GM19099 (cell line): ENCODE measurements around the gene COL26A1.

ENCODE experiments used
- POLR2A ChIP-seq: IDR thresholded peaks from 3 replicates; pipeline ENCODE4 v1.6.1; 2011; ENCODE audit warnings: low read depth; ENCODE audit not compliant: insufficient read length; ENCODE audit errors: extremely low read depth

Gene COL26A1

DNA sequence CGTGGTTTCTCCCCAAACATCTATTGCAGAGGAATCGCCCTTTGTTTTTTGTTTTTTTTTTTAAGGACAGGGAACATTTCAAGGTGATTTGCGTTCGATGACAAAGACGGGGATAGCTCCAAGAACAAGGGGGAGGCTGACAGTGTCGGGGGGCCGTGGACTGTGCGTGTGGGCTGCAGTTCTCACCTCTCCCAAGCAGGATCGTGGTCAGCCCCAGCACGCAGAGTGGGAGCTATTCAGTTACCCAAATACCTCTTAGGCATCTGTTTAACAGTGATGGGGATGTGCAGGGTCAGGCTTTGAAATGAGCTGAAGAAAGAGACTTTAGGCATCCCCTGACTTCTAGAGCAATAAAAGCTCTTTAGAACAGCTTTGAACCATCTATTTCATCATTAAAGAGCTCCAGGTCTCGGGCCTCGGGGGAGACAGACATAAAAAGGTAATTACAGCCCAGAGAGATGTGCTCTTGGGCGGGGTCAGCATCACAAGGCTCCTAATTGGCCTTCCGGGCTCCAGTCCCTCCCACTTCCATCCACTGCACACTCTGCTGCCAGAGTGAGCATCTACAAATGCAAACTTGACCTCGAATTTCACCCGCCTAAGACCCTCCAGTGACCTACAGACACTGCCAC lies 169.2 kb downstream of the COL26A1 start:
- TF ChIP-seq POLR2A, result no peak

DNA sequence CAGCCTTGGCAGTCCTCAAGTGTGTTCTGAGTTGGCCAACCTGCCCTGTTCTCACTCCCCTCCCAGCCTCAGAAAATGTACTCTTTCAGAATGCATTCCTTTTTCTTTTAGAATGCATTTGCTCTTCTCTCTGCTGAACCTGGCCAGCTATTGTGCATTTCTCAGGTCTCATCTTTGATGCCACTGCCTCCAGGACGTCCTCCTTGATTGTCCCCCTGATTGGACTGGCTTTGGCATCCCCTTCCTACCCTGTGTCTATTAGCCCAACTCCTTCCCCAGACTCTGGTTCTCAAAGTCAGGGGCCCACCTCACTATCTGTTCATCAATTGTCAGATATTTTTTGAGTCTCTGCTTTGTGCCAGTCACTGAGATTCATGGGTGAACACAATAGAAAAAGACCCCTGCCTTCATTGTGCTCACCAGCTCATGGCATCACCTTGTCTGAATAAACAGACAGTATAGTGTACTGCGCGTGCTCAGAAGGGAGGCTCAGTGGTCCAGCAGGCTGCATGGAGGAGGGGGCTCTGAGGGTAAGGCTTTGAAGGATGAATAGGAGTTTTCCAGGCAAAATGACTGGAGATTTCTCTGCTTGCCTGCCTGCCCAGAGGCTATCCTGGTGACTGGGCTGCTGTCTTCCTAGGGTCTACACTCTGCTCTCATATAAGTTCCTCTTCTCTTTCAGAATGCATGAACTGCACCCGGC lies 169.9 kb downstream of the COL26A1 start:
- TF ChIP-seq POLR2A, result no peak

DNA sequence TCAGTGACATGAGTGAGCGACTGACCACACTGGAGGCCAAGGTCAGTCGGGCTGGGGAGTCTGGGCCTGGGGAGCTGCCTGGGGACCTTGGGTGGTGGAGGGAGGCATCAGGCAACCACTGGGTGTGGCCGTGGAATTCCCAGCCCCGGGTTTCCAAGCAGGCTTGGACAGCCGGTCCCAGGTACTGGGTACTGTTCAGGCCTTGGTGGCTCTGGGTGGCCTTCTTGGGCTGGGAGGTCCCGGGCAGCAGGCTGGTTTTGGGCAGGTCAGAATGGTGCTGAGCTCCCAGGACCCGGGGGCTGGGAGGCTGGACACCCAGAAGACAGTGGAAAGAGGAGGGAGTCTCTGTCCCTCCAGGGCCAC lies 170.4 kb downstream of the COL26A1 start:
- no peak for TF ChIP-seq POLR2A

DNA sequence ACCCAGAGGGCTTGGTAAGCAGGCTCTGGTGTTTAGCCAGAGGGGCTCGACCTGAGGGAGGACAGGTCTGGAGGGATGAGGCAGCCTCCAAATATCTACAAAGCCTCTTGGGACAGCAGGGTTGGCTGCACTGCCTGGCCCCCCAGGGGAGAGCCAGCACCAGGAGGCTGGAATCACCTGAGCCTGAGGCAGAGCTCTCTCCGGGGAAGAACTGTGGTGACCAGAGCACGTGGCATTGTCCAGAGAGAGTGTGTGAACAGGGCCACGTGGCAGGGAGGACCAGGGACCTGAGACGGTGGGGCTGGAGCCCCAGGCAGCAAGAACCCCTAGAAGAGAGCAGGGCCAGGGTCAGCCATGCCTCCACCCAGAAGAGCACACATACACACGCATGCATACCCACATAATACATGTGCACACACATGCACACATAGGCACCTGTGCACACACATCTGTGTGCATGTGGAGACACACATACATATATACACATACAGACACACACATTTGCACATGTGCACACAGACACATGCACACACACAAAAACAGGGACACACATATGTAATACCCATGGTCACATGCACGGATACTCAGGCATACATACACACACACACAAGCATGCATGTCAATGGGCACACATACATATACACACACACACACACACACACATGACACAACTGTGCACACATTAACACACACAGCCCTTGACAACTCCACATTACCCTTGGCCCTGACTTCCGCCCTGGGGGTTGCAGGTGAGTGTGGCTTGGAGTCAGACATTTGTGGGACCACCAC lies 171.5 kb downstream of the COL26A1 start:
- TF ChIP-seq POLR2A, result no peak

DNA sequence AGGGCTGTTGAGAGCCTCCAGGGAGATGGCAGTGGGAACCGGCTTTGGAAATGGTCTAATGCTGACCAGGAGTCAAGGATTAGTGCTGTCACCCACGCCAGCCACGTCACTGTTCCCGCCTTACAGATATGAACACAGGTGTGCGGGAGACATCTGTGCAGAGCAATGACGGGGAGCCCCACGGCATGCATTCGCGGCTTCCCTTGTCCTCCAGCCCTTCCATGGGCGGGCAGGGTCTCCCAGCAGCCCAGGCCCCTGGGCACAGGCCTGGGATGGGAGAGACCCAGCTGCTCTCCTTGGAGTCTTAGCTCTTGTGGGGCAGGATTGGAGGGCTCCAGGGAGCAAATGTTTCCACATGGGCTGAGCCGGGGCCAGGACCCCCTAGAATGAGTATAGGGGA lies 172.2 kb downstream of the COL26A1 start:
- TF ChIP-seq POLR2A, result no peak

DNA sequence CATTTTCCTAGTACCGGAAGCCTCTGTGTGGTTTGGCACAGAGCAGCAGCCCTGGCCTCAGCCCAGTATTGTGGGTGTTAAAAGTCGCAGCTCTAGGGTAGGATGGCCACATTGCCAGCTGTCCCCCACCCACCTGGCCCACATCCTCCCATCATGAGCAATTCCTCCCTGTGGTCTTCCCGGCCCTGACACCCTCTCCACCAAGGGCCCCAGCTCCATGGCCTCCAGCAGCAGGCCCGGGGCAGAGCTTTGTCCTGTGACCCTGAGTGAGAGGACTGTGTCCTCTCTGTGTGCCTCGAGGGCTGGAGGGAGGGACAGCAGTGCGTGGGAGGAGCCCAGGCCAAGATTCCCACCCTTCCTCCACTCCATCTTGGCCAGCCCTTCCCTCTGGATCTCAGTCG lies 172.7 kb downstream of the COL26A1 start:
- no peak for TF ChIP-seq POLR2A

DNA sequence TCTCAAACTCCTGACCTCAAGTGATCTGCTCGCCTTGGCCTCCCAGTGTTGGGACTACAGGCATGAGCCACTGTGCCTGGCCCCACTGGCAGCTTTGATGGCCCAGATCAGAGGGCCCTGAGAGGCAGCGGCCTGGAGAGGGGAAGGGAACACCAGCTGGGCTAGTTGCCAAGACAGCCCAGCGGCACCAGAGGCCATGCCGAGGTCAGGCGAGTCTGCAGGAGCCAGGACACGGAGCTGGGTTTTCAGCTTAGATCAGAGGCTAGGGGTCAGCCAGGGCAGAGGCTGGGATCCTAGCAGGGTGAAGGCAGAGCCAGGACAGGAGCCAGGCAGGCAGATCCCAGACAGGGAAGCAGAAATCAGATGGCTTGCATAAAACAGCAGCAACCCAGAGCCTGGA lies 173.6 kb downstream of the COL26A1 start:
- TF ChIP-seq POLR2A, result no peak

DNA sequence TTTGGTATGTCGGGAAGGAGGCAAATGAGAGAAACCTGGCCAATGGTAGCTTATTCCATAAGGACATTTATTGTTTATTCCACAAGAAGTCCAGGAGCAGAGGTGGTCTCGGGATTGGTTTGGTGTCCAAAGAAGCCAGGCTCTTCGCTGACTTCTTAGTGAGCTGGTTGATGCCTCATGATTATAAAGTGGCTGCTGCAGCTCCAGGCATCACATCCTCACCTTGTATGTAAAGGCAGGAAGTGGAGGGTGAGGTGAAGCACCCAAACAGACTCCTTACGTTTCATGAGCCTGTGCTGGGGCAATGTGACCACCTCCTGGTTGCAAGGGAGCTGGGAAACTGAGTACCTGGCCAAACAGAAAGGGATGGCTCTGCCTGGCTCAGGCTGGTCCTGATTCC lies 174.0 kb downstream of the COL26A1 start:
- no peak for TF ChIP-seq POLR2A

DNA sequence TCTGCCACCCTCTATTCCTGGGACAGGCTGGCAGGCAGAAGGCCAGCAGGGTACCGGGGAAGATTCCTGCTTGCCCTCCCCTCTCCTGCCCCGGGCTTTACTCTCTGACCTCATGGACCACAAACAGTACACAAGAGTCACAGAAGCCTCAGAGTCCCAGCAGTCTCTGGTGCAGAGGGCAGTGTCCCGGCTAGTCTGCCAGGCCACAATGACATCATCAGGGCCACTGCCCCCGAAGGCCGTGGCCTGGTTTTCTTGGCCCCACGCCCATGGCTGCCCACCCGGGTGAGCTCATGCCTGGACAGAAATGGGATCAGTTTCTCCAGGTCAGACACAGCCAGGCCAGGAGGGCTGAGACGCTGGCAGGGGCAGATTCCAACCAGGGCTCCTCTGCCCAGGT lies 174.5 kb downstream of the COL26A1 start:
- TF ChIP-seq POLR2A, result no peak

DNA sequence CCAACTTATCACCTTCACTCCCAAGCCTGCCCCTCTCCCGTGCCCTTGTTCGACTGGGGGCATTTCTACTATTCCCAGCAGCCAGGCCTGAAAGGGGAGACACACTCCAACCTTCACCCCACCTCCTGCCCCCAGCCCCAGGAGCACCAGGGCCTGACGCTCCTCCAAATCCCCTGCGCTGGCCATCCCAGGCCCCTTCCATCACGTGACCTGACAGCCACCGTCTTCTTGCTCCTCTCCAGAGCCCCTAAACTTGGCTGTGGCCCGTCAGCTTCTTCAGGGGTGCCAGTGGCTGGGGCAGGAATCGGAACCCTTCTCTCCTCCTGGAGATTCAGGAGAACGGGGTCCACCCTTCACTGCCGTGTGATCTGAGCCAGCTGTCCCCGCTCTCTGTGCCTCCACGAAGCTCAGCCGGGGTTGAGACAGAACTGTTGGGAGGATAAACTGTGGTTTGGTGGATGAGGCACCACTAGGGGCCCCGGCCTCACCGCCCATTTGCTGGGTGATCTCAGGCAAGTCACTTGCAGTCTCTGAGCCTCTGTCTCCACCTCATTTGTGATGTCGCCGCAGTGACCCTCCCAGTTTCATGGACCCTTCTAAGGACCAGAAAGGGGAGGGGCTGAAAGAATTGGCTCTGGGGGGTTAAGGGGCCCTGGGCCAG lies 175.4 kb downstream of the COL26A1 start:
- no peak for TF ChIP-seq POLR2A

DNA sequence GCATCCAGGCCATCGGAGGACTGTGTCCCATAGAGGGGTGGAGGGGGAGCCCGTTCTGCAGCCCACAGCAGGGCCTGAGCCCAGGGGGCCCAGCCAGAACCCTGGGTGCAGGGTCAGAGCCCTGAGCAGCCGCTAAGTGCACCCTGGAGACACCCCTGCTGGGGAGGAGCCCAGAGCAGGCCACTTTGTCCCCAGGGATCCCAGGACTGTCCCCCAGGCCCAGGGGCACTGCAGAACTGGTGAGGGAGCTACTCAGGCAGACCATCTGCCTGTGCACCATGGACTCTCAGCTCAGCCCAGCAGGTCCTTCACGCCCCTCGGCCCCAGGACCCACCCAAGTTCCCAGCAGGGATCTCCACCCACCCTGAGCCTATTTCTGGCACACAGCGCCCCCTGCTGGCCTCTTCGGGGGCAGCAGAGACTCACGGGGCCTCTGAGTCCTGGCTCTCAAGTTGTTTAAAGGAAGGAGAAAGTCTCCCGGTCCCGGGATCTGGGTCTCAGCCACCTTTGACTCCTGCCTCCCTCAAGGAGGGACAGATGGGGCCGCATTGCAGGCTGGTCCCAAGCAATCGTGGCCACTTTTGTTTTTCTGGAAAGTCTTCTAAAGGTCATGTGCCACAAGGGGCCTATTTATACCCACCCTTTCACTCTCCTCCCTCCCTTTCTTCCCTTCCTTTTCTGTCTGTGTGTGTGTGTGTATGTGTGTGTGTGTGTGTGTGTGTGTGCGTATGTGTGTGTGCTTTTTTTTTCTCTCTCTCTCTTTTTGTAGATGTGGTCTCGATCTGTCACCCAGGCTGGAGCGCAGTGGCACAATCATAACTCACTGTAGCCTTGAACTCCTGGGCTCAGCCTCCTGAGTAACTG lies 176.2 kb downstream of the COL26A1 start:
- TF ChIP-seq POLR2A, result no peak

DNA sequence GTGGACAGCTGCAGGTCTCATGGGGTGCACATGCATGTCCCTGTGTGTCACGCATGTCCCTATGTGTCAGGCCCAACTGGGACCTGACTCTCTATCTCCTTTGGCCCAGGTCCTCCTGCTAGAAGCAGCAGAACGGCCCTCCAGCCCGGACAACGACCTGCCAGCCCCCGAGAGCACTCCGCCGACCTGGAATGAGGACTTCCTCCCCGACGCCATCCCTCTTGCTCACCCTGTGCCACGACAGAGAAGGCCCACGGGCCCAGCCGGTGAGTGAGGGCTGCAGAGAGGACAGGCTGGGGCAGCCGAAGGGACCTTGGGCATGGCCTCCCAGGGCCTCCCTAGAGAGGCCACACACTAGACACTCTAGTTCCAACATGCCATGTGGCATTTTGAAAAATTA lies 177.1 kb downstream of the COL26A1 start:
- no peak for TF ChIP-seq POLR2A

DNA sequence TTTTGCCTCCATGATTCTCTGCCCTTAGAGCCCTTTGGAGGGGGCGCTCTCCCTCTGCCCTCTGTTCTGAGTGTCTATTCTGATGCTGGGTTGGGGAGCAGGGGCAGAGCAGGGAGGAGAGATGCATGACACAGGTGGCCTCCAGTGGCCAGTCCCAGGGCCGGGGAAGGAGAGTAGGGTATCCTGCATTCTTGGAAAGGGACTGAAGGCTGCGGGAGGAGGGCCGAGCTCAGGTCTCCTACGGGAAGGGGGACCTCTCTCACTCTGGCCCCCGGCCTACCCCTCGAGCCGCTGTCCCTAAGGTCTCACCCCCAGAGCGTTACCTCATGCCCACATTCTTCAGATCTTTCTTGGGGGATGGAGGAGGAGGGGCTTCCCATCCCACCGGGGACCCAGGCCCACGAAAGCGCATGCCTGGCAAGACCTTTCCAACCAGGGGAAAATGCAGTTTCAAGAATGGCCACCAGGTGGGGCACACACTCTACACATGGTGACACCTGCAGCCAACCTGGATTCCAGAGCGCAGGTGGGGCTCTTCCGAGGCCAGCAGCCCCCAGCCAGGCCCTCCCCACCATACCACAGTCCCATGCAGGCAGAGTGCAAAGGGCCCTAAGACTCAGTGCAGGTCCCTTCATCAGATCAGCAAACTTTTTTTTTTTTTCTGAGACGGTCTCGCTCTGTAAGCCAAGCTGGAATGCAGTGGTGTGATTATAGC lies 180.0 kb downstream of the COL26A1 start:
- TF ChIP-seq POLR2A, result no peak

DNA sequence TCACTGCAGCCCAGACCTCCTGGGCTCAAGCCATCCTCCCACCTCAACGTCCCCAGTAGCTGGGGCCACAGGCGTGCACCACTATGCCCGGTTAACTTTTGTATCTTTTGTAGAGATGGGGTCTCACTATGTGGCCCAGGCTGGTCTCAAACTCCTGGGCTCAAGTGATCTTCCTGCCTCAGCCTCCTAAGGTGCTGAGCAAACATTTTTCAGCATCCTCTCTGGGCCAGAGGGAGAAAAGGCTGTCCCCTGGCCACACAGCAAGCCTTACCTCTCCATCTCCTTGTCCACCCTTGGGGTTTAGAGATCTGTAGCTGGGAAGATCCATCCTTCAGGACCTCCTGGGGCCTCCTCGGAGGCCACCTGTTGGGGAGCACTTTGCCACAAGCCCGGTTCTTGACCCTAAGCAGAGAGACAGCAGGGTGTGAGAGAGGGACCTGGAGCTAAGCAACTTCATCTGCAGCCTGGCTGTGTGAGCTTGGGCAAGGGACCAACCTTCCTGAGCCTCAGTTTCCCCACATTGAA lies 180.6 kb downstream of the COL26A1 start:
- no peak for TF ChIP-seq POLR2A
